ENCODE results near the gene PIK3R3.

The PIK3R3 gene

GRCh38 chr1:46030074-46030870, 102.2 kb downstream of the PIK3R3 start:
- no peaks in the 10 kb centered on the region for H3K4me1 ChIP-seq (ENCODE audit: control insufficient read depth in 1 of 2, insufficient read depth in 1 of 2, low read depth in 1 of 2, low read length in 1 of 2)
- TF ChIP-seq, protein P1, sequence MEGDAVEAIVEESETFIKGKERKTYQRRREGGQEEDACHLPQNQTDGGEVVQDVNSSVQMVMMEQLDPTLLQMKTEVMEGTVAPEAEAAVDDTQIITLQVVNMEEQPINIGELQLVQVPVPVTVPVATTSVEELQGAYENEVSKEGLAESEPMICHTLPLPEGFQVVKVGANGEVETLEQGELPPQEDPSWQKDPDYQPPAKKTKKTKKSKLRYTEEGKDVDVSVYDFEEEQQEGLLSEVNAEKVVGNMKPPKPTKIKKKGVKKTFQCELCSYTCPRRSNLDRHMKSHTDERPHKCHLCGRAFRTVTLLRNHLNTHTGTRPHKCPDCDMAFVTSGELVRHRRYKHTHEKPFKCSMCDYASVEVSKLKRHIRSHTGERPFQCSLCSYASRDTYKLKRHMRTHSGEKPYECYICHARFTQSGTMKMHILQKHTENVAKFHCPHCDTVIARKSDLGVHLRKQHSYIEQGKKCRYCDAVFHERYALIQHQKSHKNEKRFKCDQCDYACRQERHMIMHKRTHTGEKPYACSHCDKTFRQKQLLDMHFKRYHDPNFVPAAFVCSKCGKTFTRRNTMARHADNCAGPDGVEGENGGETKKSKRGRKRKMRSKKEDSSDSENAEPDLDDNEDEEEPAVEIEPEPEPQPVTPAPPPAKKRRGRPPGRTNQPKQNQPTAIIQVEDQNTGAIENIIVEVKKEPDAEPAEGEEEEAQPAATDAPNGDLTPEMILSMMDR (IDR thresholded peaks at IDR 0.05) = no peak
- no peak overlapping the region for H3K27ac ChIP-seq
- no peak overlapping the region for H3K4me3 ChIP-seq (ENCODE audit: low read depth in 1 of 2, low read length in 1 of 2)
- H3K9me3 ChIP-seq = no peaks in the 10 kb centered on the region
- H3K27me3 ChIP-seq = no peaks in the 10 kb centered on the region
- H3K36me3 ChIP-seq = peaks cover 84% of the 10 kb centered on the region

- TF ChIP-seq, protein P1 (IDR thresholded peaks at IDR 0.05) = no peak
- Histone ChIP-seq H3K4me3 (ENCODE audit: low read depth in 1 of 2, low read length in 1 of 2) (no peak overlapping the region), H3K36me3 (peaks cover 87% of the 10 kb centered on the region), H3K27me3 (no peaks in the 10 kb centered on the region), H3K9me3 (no peaks in the 10 kb centered on the region), H3K4me1 (ENCODE audit: control insufficient read depth in 1 of 2, insufficient read depth in 1 of 2, low read depth in 1 of 2, low read length in 1 of 2) (no peaks in the 10 kb centered on the region), H3K27ac (no peak overlapping the region)
Observed at GRCh38 chr1:46027788-46028573, 104.4 kb downstream of the PIK3R3 start.

- Histone ChIP-seq H3K4me3 (ENCODE audit: low read depth in 1 of 2, low read length in 1 of 2) (no peak overlapping the region), H3K4me1 (ENCODE audit: control insufficient read depth in 1 of 2, insufficient read depth in 1 of 2, low read depth in 1 of 2, low read length in 1 of 2) (no peaks in the 10 kb centered on the region), H3K9me3 (no peaks in the 10 kb centered on the region), H3K27ac (no peak overlapping the region), H3K27me3 (no peaks in the 10 kb centered on the region), H3K36me3 (peaks cover 90% of the 10 kb centered on the region)
- TF ChIP-seq, protein P1 (IDR thresholded peaks at IDR 0.05) = no peak
Observed at GRCh38 chr1:46026531-46026930, 105.9 kb downstream of the PIK3R3 start.

DNA sequence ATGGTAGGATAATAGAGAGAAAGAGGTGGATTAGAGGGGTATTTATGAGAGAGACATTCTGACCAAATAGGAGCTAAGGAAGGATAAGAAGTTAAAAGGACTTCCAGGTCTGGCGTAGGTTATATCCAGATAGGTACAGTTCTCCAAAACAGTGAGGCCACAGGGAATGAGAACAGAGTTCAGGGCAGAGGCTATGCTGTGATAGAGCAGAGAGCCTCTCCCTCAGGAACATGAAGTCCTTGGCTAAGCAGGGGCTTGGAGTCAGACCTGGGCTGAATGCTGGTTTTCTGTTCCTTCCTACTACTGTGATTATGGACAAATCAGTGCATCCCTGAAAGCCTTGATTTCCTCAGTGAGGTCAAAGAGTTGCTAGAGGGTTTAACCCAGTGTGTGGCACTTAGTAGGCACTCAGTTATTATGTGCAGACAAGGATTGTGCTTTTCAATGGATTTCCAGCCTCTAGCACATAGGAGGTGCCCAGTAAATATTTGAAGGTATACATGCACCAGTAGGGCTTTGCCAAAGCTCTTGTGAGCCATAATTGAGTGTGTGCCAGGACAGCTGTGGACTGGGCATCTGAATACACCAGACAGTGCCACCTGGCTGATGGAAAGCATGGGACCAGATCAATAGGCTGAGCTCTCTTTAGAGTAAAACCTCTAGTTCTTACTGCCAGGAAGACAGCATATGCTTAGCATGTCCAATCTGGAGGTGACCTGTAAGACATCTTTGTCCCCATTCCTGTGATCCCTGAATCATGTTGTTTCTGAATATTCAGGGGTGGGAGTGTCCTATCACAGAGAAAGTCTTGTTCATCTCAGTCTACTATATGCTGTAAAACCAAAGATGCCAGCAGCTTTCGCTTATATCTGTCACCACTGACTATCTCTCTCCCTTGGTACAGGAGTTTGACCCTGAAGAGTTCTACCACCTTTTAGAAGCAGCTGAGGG, 111.1 kb downstream of the PIK3R3 start:
- H3K9me3 ChIP-seq = no peaks in the 10 kb centered on the region
- TF ChIP-seq, protein P1 (IDR thresholded peaks at IDR 0.05) = no peak
- H3K36me3 ChIP-seq = peaks cover 49% of the 10 kb centered on the region
- no peak overlapping the region for H3K4me3 ChIP-seq (ENCODE audit: low read depth in 1 of 2, low read length in 1 of 2)
- no peaks in the 10 kb centered on the region for H3K4me1 ChIP-seq (ENCODE audit: control insufficient read depth in 1 of 2, insufficient read depth in 1 of 2, low read depth in 1 of 2, low read length in 1 of 2)
- H3K27ac ChIP-seq = no peak overlapping the region
- H3K27me3 ChIP-seq = no peaks in the 10 kb centered on the region

- TF ChIP-seq, protein P1 (IDR thresholded peaks at IDR 0.05) = no peak
- H3K4me1 ChIP-seq (ENCODE audit: control insufficient read depth in 1 of 2, insufficient read depth in 1 of 2, low read depth in 1 of 2, low read length in 1 of 2) = no peaks in the 10 kb centered on the region
- no peak overlapping the region for H3K27ac ChIP-seq
Observed at GRCh38 chr1:46020010-46020409, 112.4 kb downstream of the PIK3R3 start.

More at GRCh38 chr1:46020010-46020409, 112.4 kb downstream of the PIK3R3 start:
- no peaks in the 10 kb centered on the region for H3K27me3 ChIP-seq
- no peaks in the 10 kb centered on the region for H3K9me3 ChIP-seq
- H3K36me3 ChIP-seq = peaks cover 38% of the 10 kb centered on the region
- no peak overlapping the region for H3K4me3 ChIP-seq (ENCODE audit: low read depth in 1 of 2, low read length in 1 of 2)

Data from neutrophil (primary cell).